Gastroesophageal sphincter (tissue), 3 donors: ENCODE results near the gene TRIM38.

ENCODE experiments used
- CTCF ChIP-seq, 4 experiments: fragments of 200-600 bp in 2 of 4; fragments of 450-650 bp in 2 of 4; sonication (generic) in 1 of 4; IDR thresholded peaks; one replicate each; pipeline ENCODE4 v1.5.1; 2017 to 2019; ENCODE audit warnings: antibody characterized with exemption in 4 of 4, mild to moderate bottlenecking in 2 of 4, moderate library complexity in 2 of 4
- POLR2A ChIP-seq, 2 donors: fragments of 450-650 bp; IDR thresholded peaks; one replicate each; pipeline ENCODE4 v1.6.1; 2017; ENCODE audit warnings: antibody characterized with exemption in 2 of 2, mild to moderate bottlenecking in 2 of 2, moderate library complexity in 1 of 2

GRCh38 chr6:25935953-25936352 lies 26.6 kb upstream of the TRIM38 start:
- TF ChIP-seq CTCF (IDR thresholded peaks at IDR 0.05) (no peak), POLR2A (IDR thresholded peaks at IDR 0.05) (no peak)
